Inflammatory macrophage treated with lipopolysaccharide for 1 hour (primary cell): ENCODE results near the gene TRPV3.
"Not testable (repeated sequence)": the region's sequence is repeated elsewhere in the genome, so short reads cannot be mapped to it uniquely, and the experiment has no call there.

Source experiments
- DNase-seq, 2 donors: peaks; one replicate each; pipeline ENCODE4 v3.0.0-alpha.2; 2020 to 2022

TRPV3 gene

GRCh38 chr17:3557768-3558583 is at the start of gene TRPV3:
TRPV3 (minus strand) TSS chr17:3557812; CDS start chr17:3554850, 2,962 bp downstream.
- DNase-seq, result no peak

GRCh38 chr17:3603870-3604259 is 46.3 kb upstream of the TRPV3 start:
- DNase-seq, result no peak

DNA sequence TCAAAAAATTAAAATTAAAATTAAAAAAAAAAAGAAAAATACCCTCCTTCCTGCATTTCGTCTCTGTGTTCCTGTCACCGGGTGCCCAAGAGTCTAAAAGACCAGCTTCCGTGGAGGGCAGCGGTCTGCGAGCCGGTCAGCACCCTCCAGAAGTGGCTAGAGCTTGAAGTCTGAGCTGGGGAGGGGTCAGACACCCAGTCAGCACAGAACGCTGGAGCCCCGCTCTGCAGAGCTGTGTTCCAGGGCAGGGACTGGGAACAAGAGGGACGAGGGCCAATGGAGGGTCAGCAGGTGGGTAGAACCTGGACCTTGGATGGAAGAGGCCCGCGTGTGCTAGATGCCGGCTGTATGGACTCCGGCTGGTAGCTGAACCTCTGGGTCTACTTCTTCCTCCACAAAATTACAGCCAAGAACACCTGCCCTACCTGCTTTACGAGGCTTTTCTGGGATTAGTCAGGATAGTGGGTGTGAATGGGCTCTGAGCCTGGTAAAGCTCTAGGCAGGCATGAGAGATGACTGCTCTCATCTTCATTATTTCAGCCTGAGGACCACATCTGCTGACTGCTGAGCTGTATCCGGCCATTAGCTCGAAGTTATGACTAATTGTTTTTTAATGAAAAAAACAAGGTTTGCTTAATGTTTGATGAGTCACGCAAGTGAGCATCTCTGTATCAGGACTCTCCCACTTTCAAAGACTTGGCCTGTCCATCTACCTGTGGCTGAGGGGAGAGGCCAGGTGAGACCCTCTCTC is 45.7 kb upstream of the TRPV3 start:
- no peak for DNase-seq

- peak; percentile 13 to 57 for DNase-seq
Measured at GRCh38 chr17:3602499-3602898, 44.9 kb upstream of the TRPV3 start.

DNA sequence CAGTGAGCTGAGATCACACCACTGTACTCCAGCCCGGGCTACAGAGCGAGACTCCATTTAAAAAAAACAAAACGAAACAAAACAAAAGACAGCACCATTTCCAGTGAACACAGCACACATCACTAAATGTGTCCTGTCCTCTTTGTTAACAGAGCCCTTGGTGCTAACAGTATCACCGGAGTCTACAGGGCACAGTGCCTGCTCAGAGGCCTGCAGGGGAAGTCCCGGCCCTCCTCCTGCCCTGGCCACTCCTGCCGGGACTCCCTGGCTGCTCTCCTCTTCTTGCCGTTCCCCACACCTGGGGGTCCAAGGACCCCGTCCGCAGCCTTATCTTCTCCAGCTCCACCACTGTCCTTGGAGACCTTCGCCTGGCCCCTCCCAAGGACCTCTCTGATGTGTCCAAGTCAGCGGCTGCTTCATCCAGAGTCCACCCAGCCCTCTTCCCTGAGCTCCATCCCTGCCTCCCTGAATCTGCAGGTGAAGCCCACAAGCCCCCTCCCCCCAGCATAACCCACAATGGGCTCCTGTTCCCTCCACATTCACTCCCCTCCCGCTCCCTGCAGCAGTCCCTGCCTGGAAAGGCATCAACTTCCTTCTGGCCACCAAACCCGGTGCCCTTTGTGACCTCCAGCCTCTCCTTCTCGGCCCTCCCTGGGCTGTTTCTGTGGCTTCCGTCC is 43.1 kb upstream of the TRPV3 start:
- no peak for DNase-seq

GRCh38 chr17:3598078-3598477 is 40.5 kb upstream of the TRPV3 start:
- DNase-seq, result no peak

DNA sequence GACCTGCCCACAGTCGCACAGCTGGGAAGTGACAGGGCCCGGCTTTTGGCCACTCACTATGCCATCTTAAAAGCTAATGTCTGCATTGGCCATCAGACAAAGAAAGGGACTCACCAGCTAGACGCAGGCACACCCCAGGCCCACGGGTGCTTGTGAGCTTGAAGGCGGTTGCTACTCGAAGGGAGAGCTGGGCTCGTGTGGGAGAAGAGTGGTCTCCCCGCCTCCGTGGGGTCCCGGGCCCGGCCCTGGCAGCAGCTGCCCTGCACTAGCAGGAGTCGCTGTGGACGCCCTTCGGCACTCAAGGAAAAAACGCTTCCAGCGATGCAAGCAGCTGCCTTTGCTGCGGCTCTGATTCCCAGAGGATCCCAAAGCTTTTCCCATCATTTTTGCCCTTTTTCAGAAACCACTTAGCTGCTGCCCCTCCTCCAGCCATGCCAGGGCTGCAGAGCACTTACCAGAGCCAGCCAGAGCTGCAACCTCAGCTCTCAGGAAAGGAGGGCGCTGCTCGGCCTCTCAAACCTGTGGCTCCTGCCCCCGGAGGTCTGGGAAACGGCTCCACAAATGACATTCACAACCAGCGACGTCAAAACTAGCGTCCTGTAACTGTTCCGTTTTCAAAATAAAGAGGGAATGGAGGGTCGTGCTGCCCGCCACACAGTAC is 39.3 kb upstream of the TRPV3 start:
- no peak for DNase-seq

GRCh38 chr17:3594976-3595375 is 37.4 kb upstream of the TRPV3 start:
- no peak for DNase-seq

- no peak for DNase-seq
Measured at GRCh38 chr17:3594051-3594800, 36.6 kb upstream of the TRPV3 start.

DNA sequence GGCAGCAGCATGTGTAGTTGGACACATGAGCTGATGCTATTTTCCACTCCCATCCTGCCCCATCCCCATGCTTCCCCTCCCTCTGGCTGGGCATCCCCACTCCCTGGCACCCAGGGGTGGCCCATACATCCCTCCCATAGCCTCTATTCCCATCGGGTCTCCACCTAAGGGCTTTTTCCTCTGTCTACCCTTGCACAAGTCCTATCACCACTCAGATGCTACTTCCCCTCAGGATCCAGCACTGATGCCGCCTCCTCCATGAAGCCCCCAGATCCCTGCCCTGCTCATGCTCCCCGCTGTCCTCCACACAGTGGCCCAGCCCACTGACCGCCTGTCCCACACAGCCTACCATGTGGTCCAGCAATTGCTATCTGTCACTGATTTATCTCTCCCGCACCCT is 35.8 kb upstream of the TRPV3 start:
- no peak for DNase-seq

DNA sequence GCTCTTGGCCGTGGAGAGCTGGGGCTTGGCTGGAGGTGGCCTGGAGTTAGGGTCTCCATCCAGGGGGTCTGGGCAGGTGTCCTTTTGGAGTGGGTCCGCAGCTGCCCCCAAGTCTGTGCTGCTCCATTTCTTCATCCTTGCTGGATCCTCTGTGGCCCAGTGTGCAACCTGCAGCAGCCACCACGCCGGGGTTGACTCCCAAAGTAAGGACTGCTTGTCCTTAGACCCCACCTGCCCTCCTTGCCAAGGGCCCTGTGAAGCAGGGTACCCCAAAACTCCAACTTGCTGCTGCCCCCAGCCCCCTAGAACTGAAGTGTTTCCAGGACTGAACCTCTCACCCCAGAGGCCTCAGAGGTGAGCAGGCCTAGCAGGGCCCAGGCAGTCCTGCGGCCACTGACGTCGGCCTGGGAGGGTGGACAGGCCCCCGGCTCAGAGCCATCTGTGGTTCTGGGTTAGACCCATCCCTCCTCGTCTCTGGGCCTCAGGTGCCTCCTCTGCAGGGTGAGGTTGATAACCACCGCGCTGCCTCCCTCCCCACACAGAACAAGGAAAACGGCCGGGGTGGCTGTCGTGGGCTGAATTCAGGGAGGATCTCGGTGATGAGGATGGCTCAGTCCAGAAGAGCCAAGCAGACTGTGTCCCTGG is 34.7 kb upstream of the TRPV3 start:
- no peak for DNase-seq

DNA sequence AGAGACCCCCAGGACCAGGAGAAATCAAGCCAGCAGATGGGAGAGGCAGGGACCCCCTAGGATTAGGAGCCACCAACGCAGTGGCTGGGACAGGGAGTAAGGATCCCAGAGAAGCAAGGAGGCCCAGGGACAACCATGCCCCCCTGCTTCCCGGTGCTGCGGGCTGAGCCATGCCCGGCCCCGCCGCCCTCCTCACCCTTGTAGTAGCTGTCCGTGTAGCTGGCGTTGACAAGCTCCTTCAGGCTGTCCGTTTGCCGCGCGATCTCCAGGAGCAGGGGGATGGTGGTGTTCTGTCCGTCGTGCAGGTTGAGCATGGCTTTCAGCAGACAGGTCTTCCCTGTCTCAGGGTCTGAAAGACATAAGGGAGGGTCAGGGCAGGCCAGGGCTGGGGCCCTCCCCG is 33.2 kb upstream of the TRPV3 start:
- DNase-seq, result no peak

GRCh38 chr17:3590231-3590630 is 32.6 kb upstream of the TRPV3 start:
- no peak for DNase-seq

DNA sequence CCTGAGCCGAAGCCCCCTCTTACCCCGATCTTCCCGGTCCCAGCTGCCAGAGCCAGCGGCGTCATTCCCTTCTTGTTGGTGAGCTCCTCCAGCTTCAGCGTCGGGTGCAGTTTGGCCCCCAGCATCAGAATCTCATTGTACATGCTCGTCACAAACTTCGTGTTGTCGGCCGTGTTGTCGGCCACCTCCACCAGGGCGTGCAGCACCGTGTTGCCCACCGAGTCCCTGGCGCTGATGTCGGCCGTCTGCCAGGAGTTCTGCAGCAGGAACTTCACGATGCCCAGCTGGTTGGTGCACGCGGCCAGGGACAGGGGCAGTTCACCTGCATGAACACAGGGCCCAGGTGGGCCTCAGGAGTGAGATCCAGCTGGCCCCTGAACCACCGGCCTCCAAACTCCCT is 32.2 kb upstream of the TRPV3 start:
- DNase-seq, result no peak

DNA sequence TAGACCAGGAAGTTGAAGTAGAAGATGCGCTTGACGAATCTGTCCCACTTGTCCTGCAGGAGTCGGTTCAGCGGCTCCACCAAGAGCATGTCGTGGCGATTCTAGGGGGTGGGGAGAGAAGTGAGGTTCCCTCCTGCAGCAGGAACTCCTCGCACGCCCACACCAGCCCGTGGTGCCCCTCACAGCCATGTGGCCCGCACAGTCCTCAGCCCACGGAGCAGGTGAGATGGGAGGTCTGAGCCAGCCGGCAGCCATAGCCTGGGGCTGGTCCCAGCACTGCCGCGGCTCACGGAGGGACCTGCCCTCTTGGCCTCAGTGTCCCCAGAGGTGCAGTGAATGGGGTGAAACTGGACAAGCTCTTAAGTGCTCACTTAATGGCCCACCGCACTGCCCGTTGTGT is 28.2 kb upstream of the TRPV3 start:
- DNase-seq, result no peak

- DNase-seq, result no peak
Measured at GRCh38 chr17:3583456-3583855, 25.8 kb upstream of the TRPV3 start.

DNA sequence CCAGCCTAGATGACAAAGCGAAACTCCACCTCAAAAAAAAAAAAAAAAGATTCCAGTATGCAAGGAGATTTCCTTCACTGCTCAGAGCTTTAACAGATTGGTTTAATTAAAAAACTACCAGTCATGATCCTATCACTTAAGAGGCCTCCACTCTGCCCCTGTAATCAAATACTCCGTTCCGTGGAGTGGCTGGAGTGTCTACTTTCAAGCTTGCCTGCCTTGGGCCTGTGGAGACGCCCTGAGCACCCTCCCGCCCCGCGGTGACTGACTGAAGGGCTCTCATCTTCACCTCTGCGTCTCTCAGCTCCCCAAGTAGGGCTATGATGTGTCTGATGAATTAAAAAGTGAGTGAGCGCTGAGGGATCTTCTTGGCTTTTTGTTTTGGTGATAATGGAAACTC is 25.3 kb upstream of the TRPV3 start:
- no peak for DNase-seq

DNA sequence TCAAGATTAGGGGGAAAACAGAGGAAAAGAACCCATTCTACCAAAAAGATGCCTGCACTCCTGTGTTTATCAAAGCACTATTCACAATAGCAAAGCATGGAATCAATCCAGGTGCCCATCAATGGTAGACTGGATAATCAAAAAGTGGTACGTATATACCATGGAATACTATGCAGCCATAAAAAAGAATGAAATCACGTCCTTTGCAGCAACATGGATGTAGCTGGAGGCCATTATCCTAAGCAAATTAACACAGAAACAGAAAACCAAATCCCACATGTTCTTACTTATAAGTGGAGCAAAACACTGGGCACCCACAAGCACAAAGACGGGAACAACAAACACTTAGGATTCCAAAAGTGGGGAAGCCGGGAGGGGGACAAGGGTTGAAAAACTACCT is 21.1 kb upstream of the TRPV3 start:
- DNase-seq, result not testable (repeated sequence)

- no peak for DNase-seq
Measured at GRCh38 chr17:3576970-3577369, 19.4 kb upstream of the TRPV3 start.

DNA sequence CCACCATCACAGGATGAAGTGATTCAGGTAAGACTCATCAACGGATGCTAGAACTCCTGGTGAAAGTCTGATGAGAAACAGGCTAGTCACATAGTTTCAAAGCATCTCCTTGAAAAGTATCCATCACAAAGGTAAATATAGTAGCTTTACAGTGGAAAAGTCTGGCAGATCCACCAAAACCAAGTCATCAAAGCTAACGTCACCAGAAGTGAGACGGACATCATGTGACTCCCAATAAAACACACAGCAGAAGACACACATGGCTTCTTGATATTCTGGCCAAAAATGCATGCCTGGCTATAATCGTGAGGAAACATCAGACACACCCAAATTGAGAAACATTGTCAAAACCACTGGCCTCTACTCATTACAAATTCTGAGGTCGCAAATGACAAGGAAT is 17.9 kb upstream of the TRPV3 start:
- DNase-seq, result peak; percentile 28 to 49

GRCh38 chr17:3574231-3574630 is 16.6 kb upstream of the TRPV3 start:
- no peak for DNase-seq
